CD4-positive, CD25-positive, alpha-beta regulatory T cell (primary cell): ENCODE data around the gene TXNRD2. TPM values are rescaled to one million over a fixed set of nuclear protein-coding genes. Genes with fewer than 3 reads are reported as not detected.
A peak's percentile ranks its signal among the peaks of the same experiment; 100 is the strongest.

Experiments
- ATAC-seq, 2 donors: fragments of 150-1000 bp; cut with Tn5 transposase; one replicate each; pipeline ENCODE4 v1.10.0; 2021; ENCODE audit warnings: low read depth in 2 of 2, moderate number of reproducible peaks in 2 of 2, moderate library complexity in 1 of 2
- DNase-seq, 3 donors: peaks; one replicate each; pipeline versions ENCODE4 v3.0.0 to v3.0.0-alpha.2; 2012 to 2022; ENCODE audit warnings: mixed read lengths in 1 of 3
- H3K27ac ChIP-seq: one replicate; pipeline ENCODE4 v1.7.0; 2013; ENCODE audit warnings: mild to moderate bottlenecking, low read length; ENCODE audit not compliant: insufficient read depth, poor library complexity, severe bottlenecking
- H3K27me3 ChIP-seq: one replicate; pipeline ENCODE4 v1.7.0; 2013; ENCODE audit warnings: low read length; ENCODE audit not compliant: control insufficient read depth, insufficient read depth
- H3K36me3 ChIP-seq: one replicate; pipeline ENCODE4 v1.7.0; 2013; ENCODE audit warnings: mild to moderate bottlenecking, low read length, moderate library complexity; ENCODE audit not compliant: control insufficient read depth, insufficient read depth
- H3K4me1 ChIP-seq: 2 replicates; pipeline ENCODE4 v1.7.0; 2013; ENCODE audit warnings: mild to moderate bottlenecking, low read length; ENCODE audit not compliant: insufficient read depth, control insufficient read depth, poor library complexity, severe bottlenecking
- H3K4me3 ChIP-seq: one replicate; pipeline ENCODE4 v1.7.0; 2013; ENCODE audit warnings: low read depth, mild to moderate bottlenecking, low read length, moderate library complexity
- H3K9me3 ChIP-seq, 2 experiments: 1 replicate in 1 of 2; 2 replicates in 1 of 2; pipeline ENCODE4 v1.7.0; 2013; ENCODE audit warnings: low read length in 2 of 2, mild to moderate bottlenecking in 1 of 2, moderate library complexity in 1 of 2; ENCODE audit not compliant: control insufficient read depth in 2 of 2
- H3K27ac Mint-ChIP-seq, 3 donors: one replicate each; pipeline ENCODE4 v1.8.0; 2020 to 2022; ENCODE audit warnings: mild to moderate bottlenecking in 3 of 3, mixed read lengths in 3 of 3, moderate library complexity in 2 of 3
- H3K27me3 Mint-ChIP-seq: one replicate; pipeline ENCODE4 v1.8.0; 2022; ENCODE audit warnings: mild to moderate bottlenecking, mixed read lengths
- H3K36me3 Mint-ChIP-seq: one replicate; pipeline ENCODE4 v1.8.0; 2020; ENCODE audit warnings: mixed read lengths
- H3K4me1 Mint-ChIP-seq, 4 donors: one replicate each; pipeline ENCODE4 v1.8.0; 2020 to 2022; ENCODE audit warnings: mixed read lengths in 4 of 4, mild to moderate bottlenecking in 1 of 4
- H3K4me3 Mint-ChIP-seq, 4 donors: one replicate each; pipeline ENCODE4 v1.8.0; 2020 to 2022; ENCODE audit warnings: mild to moderate bottlenecking in 4 of 4, mixed read lengths in 4 of 4, moderate library complexity in 3 of 4
- H3K9me3 Mint-ChIP-seq, 7 donors: one replicate each; pipeline ENCODE4 v1.8.0; 2020 to 2022; ENCODE audit warnings: mixed read lengths in 7 of 7, mild to moderate bottlenecking in 3 of 7, moderate library complexity in 2 of 7
- polyA plus RNA-seq, 4 donors: library from polyadenylated mRNA; unstranded; fragments of 300-500 nt; fragmentation: Illumina TruSeq; gene quantifications; one replicate each; pipeline ENCODE4 v1.2.3, GENCODE V29; 2021
- total RNA-seq: library from RNA; stranded (reverse); gene quantifications from one replicate; pipeline ENCODE4 v1.2.3, GENCODE V29; 2022

Gene TXNRD2
- total and polyA plus RNA-seq, 5 donors from 2014 or later: 11.3 to 25.7 (median 11.9) TPM

DNA sequence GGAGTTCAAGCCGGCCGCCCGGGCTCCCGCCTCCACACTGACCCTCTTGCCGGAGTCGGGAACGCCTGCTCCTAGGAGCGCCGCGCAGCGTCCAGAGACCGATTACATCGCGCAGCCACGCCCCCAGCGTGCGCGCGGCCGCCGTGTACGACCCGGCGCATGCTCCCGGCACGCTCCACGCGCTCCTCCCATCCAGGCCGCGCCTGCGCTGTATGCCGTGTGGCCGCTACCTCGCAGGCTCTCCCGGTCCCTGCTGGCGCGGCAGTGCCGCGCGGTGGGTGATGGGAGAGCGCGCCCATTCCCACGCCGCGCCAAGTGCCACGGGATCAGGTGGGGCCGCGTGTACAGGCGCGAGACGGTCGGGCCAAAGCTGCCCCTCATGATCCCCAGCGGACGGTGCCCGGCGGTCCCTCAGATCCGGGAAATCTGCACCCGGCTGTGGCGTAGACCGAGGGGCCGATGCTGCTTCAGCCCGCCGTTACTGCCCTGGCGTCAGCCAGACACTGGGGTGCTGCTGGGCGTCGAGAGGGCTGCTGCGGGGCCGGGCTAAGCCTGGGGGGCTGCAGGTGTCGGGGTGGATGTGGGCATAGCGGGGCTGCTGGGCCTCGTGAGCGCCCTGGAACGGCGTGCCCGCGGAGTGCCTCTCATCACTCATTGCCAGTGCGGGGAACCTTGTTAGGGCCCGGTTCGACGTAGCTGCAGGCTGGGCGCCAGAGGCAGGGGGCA lies 86.7 kb downstream of the TXNRD2 start, which contains the start of the genes GNB1L and RTL10:
Gene GNB1L (minus strand): TSS at position 97 of the 726 bp plus-strand sequence. CDS start 33,519 bp downstream, outside the sequence.
Gene RTL10 (minus strand): TSS at position 97 of the 726 bp plus-strand sequence. CDS start 2,613 bp downstream, outside the sequence.
- peak within 1 kb of the TSS; percentile 91 to 97 (median 95) for H3K27ac Mint-ChIP-seq
- Histone ChIP-seq H3K4me3 (peak within 1 kb of the TSS; percentile 74), H3K36me3 (peaks cover 14% of the 10 kb centered on the region), H3K9me3 (no peaks in the 10 kb centered on the region), H3K27ac (peak within 1 kb of the TSS; percentile 86), H3K27me3 (no peaks in the 10 kb centered on the region), H3K4me1 (peaks cover 45% of the 10 kb centered on the region)
- peaks cover 15 to 68% (median 46%) of the 10 kb centered on the region in 4 donors for H3K4me1 Mint-ChIP-seq
- ATAC-seq: peak; percentile 91 to 92
- peak; percentile 94 to 97 (median 94) for DNase-seq
- peaks cover 0 to 1% (median 0%) of the 10 kb centered on the region in 7 donors for H3K9me3 Mint-ChIP-seq
- H3K4me3 Mint-ChIP-seq: peak within 1 kb of the TSS; percentile 93 to 99 (median 97)
- peaks cover 4% of the 10 kb centered on the region for H3K36me3 Mint-ChIP-seq
- H3K27me3 Mint-ChIP-seq: no peaks in the 10 kb centered on the region

DNA sequence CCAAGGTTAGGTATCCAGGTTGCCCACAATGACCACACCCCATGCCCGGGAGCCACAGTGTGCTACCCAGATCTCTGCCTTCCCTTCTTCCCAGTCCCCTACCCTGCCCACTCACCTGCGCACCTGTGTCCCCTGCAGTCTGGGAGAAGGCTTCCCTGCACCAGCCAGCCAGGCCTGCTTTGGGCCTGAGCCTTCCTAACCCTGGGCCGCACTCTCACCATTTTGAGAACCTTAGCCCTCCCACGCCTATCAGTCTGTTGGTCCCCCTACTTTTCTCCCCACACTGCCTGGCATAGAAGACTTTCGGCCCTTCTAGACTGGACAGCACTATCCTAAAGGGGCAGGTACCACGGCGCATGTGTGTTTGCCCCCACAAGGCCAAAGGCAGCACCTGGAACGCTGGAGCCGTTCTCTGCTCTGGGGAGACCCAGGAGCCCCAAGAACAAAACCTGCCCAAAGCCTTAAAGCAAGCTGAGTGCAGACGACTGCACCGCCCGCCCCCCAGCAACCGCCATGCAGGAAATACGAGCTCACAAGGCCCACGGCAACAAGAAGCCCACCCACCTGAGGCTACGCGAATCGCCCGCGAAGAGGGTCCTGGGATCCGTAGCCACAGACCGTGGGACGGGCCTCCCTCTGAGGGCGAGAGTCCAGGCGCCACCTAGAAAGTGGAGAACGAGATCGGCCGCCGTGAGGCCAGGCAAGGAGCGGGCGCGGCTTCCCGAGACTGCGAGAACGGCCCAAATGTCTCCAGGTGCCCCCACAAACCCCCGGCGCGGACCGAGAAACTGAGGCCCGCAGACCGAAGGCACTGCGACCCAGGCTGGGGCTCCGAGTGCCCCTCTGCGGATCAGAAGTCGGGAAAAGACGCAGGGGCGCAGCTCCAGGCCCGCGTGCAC lies 87.5 kb downstream of the TXNRD2 start:
- Histone ChIP-seq H3K36me3 (peaks cover 14% of the 10 kb centered on the region), H3K9me3 (no peaks in the 10 kb centered on the region), H3K4me3 (peak overlapping the region; percentile 74), H3K27ac (peak overlapping the region; percentile 86), H3K27me3 (no peaks in the 10 kb centered on the region), H3K4me1 (peaks cover 45% of the 10 kb centered on the region)
- Mint-ChIP-seq H3K4me1 (peaks cover 15 to 65% (median 41%) of the 10 kb centered on the region in 4 donors), H3K27me3 (no peaks in the 10 kb centered on the region), H3K36me3 (peaks cover 4% of the 10 kb centered on the region), H3K27ac (peak overlapping the region; percentile 50 to 97 (median 95)), H3K4me3 (peak overlapping the region; percentile 93 to 99 (median 97)), H3K9me3 (peaks cover 0 to 1% (median 0%) of the 10 kb centered on the region in 7 donors)
- peak in 2 of 3 donors; percentile 19 to 47 for DNase-seq
- ATAC-seq: no peak

DNA sequence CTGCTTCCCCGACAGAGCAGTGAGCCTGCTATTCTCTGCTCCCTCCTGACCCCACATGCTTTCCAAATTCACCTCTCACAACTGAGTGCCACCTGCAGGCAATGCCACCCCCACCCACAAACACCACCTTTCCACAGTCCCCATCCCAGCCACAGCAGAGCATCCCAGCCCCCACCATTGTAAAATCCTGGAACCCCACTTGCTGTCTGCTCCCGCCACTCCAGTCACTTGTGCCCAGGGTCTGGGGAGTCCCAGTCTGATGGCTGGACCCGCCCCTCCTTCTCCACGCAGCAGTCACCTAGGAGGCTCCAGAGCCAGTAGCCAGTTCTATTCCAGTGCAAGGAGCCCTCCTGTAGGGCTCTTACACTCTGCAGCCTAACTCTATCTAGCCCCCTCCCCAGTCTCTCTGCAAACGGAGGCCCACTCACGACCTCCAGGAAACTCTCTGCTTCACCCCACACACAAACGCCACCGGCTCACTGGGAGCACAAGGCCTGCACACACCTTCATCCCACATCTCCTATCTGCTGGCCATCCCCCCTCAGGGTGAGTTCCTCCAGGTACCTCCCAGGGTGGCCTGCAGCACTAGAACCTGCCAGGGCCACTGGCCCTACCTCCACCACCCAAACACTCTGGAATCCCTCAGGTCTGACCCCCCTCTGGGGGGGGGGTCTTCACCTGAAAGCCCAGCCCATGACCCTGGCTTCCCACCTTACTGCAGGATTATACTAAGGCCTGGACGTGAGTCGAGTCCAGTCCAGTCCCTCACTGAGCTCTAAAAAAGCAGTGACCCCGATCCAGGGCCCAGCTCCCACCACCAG lies 88.3 kb downstream of the TXNRD2 start:
- Histone ChIP-seq H3K27me3 (no peaks in the 10 kb centered on the region), H3K4me1 (peaks cover 50% of the 10 kb centered on the region), H3K36me3 (peaks cover 14% of the 10 kb centered on the region), H3K27ac (peak overlapping the region; percentile 33), H3K9me3 (no peaks in the 10 kb centered on the region), H3K4me3 (peak overlapping the region; percentile 74)
- peaks cover 14 to 66% (median 41%) of the 10 kb centered on the region in 4 donors for H3K4me1 Mint-ChIP-seq
- no peak for DNase-seq
- no peak for ATAC-seq
- H3K27ac Mint-ChIP-seq: peak overlapping the region; percentile 50 to 97 (median 95)
- H3K36me3 Mint-ChIP-seq: peaks cover 4% of the 10 kb centered on the region
- peaks cover 0 to 1% (median 0%) of the 10 kb centered on the region in 7 donors for H3K9me3 Mint-ChIP-seq
- H3K4me3 Mint-ChIP-seq: peak overlapping the region; percentile 93 to 99 (median 97)
- H3K27me3 Mint-ChIP-seq: no peaks in the 10 kb centered on the region

DNA sequence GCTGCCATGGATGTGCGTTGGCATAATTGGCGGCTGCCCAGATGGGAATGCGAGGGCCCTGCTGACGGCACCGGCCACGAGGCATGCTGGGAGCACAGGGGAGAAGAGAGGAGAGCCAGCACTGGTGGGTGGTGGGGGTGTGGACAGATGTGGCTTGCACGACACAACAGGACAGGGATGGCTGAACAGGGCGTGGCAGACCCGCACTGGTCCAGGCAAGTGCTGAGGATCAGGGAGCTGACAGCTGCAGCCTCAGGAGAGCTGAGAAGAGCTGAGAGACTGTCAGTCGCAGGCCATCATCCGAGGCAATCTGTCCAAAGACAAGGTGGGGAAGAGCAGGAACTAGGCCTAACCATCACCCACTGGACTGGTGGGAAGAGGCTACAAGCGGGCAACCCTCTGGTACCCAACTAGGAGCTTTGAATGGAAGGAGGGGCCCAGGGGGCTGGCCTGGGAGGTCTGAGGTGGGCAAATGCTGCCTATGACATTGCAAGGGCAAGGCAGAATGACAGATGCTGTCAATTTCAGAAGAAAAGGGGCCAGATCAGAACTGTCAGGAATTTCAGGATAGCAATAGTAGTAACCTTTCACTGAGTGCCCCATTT lies 89.3 kb downstream of the TXNRD2 start:
- H3K27ac Mint-ChIP-seq: peak overlapping the region; percentile 50 to 97 (median 95)
- peaks cover 12% of the 10 kb centered on the region for H3K36me3 Mint-ChIP-seq
- peaks cover 8 to 66% (median 39%) of the 10 kb centered on the region in 4 donors for H3K4me1 Mint-ChIP-seq
- Histone ChIP-seq H3K27me3 (no peaks in the 10 kb centered on the region), H3K27ac (no peak overlapping the region), H3K36me3 (peaks cover 16% of the 10 kb centered on the region), H3K4me3 (peak overlapping the region; percentile 74), H3K9me3 (no peaks in the 10 kb centered on the region), H3K4me1 (peaks cover 53% of the 10 kb centered on the region)
- H3K9me3 Mint-ChIP-seq: peaks cover 0 to 1% (median 0%) of the 10 kb centered on the region in 7 donors
- no peak for ATAC-seq
- peak overlapping the region; percentile 93 to 99 (median 97) for H3K4me3 Mint-ChIP-seq
- H3K27me3 Mint-ChIP-seq: no peaks in the 10 kb centered on the region
- no peak for DNase-seq

DNA sequence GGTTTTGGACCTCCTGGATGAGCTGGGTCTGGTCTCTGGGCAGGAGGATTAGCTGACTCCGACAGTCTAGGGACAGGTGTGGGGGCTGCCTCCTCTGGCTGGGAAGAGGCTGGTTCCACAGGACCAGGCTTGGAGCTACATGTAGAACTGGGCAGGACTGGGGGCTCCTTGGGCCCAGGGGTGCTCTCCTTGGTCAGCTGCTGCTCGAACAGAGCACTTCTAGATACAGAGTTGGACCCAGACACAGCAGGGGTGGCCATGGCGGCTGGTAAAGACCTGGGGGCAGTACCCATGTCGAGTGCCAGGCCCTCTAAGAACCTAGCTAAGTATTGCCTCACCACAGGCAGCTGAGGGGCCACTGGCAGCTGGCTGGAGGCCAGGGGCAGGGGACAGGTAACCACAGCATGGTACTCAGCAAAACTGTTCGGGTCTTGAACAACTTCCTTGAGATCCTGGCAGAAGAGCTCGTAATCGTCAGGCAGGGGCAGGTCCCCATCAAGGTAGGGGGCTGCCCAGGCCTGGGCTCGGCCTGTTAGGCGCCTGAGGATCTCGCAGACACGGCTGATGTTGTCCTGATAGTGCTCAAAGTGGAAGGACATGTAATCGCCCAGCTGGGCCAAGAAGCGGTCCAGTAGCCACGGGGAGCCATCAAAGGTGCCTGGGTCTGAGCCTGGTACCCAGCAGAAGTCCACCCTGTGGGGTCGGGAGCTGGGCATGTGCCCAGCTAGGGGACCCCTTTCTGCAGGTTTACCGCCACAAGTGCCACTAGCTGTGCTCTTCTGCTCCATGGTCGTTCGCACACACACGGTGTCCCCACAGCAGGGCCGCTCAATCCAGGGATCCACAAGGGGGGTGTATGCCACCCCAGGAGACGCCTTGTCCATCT lies 90.1 kb downstream of the TXNRD2 start:
- no peaks in the 10 kb centered on the region for H3K9me3 ChIP-seq
- H3K9me3 Mint-ChIP-seq: peaks cover 0 to 1% (median 0%) of the 10 kb centered on the region in 7 donors
- H3K27ac Mint-ChIP-seq: no peak overlapping the region
- H3K27me3 ChIP-seq: no peaks in the 10 kb centered on the region
- DNase-seq (no peak), ATAC-seq (no peak)
- H3K4me1 Mint-ChIP-seq: peaks cover 8 to 63% (median 36%) of the 10 kb centered on the region in 4 donors
- H3K4me1 ChIP-seq: peaks cover 47% of the 10 kb centered on the region
- H3K36me3 Mint-ChIP-seq: peaks cover 13% of the 10 kb centered on the region
- no peak overlapping the region for H3K4me3 ChIP-seq
- no peaks in the 10 kb centered on the region for H3K27me3 Mint-ChIP-seq
- no peak overlapping the region for H3K27ac ChIP-seq
- peaks cover 20% of the 10 kb centered on the region for H3K36me3 ChIP-seq
- peak overlapping the region; percentile 23 to 99 (median 95) for H3K4me3 Mint-ChIP-seq

DNA sequence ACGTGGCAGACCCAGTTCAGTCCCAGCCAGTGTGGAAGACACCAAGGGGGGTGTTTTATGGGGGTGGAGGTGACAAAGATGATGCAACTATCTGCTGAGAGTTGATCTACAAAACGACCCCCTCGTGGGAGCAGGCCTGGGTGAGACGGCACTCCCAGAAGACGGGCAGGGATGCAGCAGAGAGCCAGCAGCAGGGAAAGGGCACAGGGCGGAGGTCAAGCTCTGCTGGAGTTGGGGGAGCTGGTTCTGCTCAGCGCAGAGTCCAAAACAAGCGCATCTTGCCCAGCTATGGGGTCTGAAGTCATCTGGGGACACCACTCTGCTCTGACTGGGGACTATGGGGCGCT lies 90.9 kb downstream of the TXNRD2 start:
- peaks cover 20% of the 10 kb centered on the region for H3K36me3 ChIP-seq
- Mint-ChIP-seq H3K27me3 (no peaks in the 10 kb centered on the region), H3K36me3 (peaks cover 13% of the 10 kb centered on the region), H3K4me1 (peaks cover 8 to 64% (median 38%) of the 10 kb centered on the region in 4 donors), H3K4me3 (peak overlapping the region in 2 of 4 donors; percentile 47 to 87), H3K9me3 (peaks cover 0 to 1% (median 0%) of the 10 kb centered on the region in 7 donors), H3K27ac (peak overlapping the region in 1 of 3 donors; percentile 59)
- H3K27ac ChIP-seq: no peak overlapping the region
- DNase-seq (no peak), ATAC-seq (no peak)
- no peaks in the 10 kb centered on the region for H3K9me3 ChIP-seq
- no peaks in the 10 kb centered on the region for H3K27me3 ChIP-seq
- no peak overlapping the region for H3K4me3 ChIP-seq
- peaks cover 41% of the 10 kb centered on the region for H3K4me1 ChIP-seq
